ENCODE results near the gene CALY.

- TF ChIP-seq CTCF (conservative IDR thresholded peaks at IDR 0.05; ENCODE audit: low read length), result no peak
- no peak for TF ChIP-seq EZH2phosphoT487 (IDR thresholded peaks at IDR 0.05; ENCODE audit: borderline replicate concordance)
Observed at GRCh38 chr10:133375357-133376115, 38.8 kb upstream of the CALY start.

All from Loucy (cell line).